ENCODE measurements around the gene EGFR.

DNA sequence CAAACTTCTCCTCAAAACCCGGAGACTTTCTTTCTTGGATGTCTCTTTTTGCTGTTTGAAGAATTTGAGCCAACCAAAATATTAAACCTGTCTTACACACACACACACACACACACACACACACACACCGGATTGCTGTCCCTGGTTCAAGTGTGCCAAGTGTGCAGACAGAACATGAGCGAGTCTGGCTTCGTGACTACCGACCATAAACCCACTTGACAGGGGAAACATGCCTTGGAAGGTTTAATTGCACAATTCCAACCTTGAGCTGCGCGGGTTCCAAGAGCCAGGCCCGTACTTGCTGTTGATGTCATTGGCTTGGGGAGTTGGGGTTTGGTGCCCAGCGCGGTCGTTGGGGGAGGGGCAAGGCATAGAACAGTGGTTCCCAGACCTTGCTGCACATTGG is 1.7 kb downstream of the EGFR start:
- TF ChIP-seq EZH2 (IDR thresholded peaks at IDR 0.05; ENCODE audit: borderline replicate concordance, low read depth, low read length, severe bottlenecking) = no peak
- TF ChIP-seq, protein P1, sequence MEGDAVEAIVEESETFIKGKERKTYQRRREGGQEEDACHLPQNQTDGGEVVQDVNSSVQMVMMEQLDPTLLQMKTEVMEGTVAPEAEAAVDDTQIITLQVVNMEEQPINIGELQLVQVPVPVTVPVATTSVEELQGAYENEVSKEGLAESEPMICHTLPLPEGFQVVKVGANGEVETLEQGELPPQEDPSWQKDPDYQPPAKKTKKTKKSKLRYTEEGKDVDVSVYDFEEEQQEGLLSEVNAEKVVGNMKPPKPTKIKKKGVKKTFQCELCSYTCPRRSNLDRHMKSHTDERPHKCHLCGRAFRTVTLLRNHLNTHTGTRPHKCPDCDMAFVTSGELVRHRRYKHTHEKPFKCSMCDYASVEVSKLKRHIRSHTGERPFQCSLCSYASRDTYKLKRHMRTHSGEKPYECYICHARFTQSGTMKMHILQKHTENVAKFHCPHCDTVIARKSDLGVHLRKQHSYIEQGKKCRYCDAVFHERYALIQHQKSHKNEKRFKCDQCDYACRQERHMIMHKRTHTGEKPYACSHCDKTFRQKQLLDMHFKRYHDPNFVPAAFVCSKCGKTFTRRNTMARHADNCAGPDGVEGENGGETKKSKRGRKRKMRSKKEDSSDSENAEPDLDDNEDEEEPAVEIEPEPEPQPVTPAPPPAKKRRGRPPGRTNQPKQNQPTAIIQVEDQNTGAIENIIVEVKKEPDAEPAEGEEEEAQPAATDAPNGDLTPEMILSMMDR (IDR thresholded peaks at IDR 0.05; ENCODE audit: extremely low read depth in 1 of 2, insufficient read depth in 1 of 2, low read depth in 1 of 2, low read length in 2 of 2) = no peak

Data from endothelial cell of umbilical vein (primary cell).